ENCODE measurements around the gene C4BPA.

C4BPA gene

GRCh38 chr1:207103892-207104373 is at the start of gene C4BPA:
C4BPA (plus strand) TSS chr1:207104233; CDS start chr1:207113026, 8,793 bp downstream.
- no peak for DNase-seq (ENCODE audit: low read depth in 3 of 3, low spot score in 1 of 3)

GRCh38 chr1:207054491-207054890 is 49.5 kb upstream of the C4BPA start:
- DNase-seq (ENCODE audit: low read depth in 3 of 3, low spot score in 1 of 3), result no peak

GRCh38 chr1:207055386-207056001 is 48.5 kb upstream of the C4BPA start:
- DNase-seq (ENCODE audit: low read depth in 3 of 3, low spot score in 1 of 3), result no peak

DNA sequence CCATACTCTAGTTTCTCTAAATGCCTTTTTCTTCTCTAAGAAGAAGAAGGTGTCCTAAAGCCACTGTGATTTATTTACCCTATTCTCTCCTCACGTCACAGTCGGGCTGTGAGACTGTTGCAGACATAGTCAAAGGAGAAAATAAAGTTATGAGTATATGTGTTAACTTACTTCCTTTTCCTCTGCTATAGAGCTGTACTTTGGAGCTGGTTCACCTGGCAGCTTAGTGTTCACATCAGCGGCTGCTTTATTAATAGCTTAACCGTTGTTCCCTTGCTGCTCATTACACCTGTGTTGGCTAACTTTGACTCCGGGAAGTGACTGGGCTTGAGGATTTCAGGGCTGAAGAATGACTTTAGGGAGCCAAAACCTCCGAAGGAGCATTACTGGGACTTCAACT is 47.4 kb upstream of the C4BPA start:
- DNase-seq (ENCODE audit: low read depth in 3 of 3, low spot score in 1 of 3), result no peak

DNA sequence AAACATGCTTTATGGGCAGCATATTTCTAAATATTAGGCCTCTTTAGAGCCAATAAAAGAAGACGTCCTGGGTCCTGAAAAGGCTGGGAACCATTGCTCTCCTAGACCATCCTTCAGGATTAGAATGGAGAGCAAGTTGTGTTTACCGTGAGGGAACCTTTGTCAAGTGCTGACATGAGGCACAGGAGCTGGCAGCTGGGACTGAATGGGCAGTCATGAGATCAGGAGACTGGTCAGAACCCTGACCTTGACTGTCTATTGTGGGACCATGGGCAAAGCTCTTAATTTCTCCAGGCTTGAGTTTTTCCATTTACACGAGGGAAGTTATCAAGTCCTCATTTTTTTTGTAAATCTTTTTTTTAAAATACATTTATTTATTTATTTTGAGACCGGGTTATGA is 45.8 kb upstream of the C4BPA start:
- no peak for DNase-seq (ENCODE audit: low read depth in 3 of 3, low spot score in 1 of 3)

- DNase-seq (ENCODE audit: low read depth in 3 of 3, low spot score in 1 of 3), result no peak
Observed at GRCh38 chr1:207058878-207059867, 44.9 kb upstream of the C4BPA start.

GRCh38 chr1:207059881-207060280 is 44.2 kb upstream of the C4BPA start:
- DNase-seq (ENCODE audit: low read depth in 3 of 3, low spot score in 1 of 3), result no peak

DNA sequence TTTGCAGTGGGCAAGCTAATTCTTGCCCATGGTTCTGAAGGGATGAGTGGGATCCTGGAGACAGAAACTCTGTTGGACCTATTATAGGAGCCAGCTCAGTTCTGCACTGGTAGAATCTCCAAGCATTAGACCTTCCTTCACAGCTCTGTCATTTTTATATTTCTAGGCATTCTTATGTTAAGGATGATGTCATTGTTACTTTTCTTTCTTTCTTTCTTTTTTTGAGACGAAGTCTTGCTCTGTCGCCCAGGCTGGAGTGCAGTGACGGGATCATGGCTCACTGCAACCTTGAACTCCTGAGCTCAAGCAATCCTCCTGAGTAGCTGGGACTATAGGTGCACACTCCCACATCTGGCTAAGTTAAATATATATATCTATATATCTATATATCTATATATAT is 43.4 kb upstream of the C4BPA start:
- DNase-seq (ENCODE audit: low read depth in 3 of 3, low spot score in 1 of 3), result no peak

DNA sequence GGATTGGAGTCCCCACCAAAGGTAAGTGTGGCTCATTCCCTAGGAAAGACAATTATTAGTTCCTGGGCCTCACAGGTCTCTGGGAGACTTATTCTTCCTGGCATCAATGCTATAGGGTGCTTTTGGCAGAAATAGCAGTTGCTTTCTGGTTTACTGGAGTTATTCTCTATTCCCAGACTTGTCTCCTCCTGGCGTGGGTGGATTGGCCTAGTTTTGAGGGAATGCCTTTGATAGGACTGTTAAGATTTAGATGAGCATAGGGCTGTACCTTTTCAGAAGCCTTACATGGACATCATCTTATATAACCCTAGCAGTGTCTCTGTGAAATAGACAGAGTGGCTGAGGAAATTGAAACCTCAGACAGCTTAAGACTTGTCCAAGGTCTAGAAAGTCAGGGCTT is 42.0 kb upstream of the C4BPA start:
- DNase-seq (ENCODE audit: low read depth in 3 of 3, low spot score in 1 of 3), result no peak

GRCh38 chr1:207063014-207063413 is 41.0 kb upstream of the C4BPA start:
- no peak for DNase-seq (ENCODE audit: low read depth in 3 of 3, low spot score in 1 of 3)

- DNase-seq (ENCODE audit: low read depth in 3 of 3, low spot score in 1 of 3), result no peak
Observed at GRCh38 chr1:207064561-207064960, 39.5 kb upstream of the C4BPA start.

- no peak for DNase-seq (ENCODE audit: low read depth in 3 of 3, low spot score in 1 of 3)
Observed at GRCh38 chr1:207067185-207067584, 36.8 kb upstream of the C4BPA start.

DNA sequence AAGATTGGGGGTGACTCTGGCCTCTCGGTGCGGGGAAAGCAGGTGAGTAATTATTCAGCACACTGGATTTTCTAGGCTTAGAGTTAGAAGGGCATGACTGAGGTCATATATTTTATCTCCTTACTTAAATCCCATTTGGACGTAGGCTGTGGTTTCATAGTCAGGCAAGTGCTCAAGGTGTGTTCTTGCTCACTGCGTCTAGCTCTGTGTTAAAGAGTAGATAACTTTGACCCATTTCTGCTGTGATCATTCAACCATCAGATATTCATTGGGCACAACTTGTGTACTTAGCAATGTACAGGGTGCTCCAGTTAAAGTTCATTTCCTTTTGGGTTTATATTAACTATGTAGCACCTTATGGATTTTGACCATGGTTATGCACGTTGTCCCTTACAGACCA is 36.4 kb upstream of the C4BPA start:
- DNase-seq (ENCODE audit: low read depth in 3 of 3, low spot score in 1 of 3), result no peak

DNA sequence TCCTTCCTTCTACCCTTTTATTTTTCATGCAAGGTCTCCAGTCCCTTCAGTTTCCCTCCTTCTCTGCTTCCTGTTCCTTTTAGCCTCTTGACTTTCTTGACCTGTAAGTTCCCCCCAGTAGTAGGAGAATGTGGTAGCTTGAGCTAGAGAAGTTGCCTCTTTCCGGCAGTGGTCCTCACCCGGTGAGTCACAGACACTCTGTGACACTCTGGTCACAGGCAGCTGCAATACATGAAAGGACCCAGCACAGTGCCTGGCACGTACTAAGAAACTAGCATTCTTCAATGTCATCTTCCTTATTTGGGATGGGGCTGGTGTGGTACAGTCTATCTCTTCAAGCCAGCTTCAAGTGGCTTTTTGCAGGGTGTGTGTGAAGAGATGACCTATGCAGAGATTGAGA is 35.0 kb upstream of the C4BPA start:
- DNase-seq (ENCODE audit: low read depth in 3 of 3, low spot score in 1 of 3), result no peak

DNA sequence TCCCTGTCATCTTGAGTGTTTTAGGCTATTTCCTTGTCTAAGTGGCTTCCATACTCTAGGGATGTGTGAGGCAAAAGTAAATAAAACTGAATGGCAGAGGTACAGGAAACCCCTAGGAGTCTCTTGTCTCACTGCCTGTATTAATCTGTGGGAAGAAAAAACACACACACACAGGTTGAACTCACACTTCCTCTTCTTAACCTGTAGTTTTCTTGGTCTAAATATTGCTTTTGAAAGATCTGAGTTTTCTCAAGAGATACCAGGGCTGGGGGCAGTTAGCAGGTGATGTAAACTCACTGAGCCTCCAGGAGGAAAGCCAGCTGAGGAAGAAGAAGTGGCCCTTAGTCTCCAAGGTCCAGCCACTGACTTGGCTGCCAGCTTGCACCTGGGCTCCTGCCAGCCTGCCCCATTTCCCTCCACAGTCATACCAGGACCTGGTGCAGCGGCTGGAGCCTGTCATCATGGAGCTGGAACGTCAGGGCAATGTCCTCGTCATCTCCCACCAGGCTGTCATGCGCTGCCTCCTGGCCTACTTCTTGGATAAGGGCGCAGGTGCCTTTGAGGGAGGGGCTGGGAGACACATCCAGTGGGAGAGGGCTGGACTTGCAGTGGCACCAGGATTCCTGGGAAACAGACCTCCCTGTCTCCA is 34.1 kb upstream of the C4BPA start:
- no peak for DNase-seq (ENCODE audit: low read depth in 3 of 3, low spot score in 1 of 3)

GRCh38 chr1:207070811-207071210 is 33.2 kb upstream of the C4BPA start:
- DNase-seq (ENCODE audit: low read depth in 3 of 3, low spot score in 1 of 3), result no peak

- DNase-seq (ENCODE audit: low read depth in 3 of 3, low spot score in 1 of 3), result no peak
Observed at GRCh38 chr1:207071426-207071825, 32.6 kb upstream of the C4BPA start.

DNA sequence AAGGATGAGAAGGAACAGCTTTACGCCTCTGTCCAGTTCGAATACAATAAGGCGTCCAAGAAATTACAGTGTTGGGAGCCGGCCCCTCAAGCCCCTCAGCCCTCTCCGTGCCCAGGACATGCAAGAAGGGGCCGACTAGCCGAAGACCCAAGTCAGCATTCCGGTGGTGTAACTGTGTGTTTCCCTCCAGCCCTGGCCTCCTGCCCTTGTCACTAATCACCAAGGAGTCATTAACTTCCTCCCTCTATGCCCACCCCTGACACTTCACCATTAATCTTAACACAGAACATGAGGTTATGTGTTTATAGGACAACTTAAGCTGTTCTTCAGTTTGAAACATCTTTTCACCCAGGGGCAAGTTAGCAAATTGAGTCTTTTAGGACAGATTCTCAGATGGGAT is 31.8 kb upstream of the C4BPA start:
- DNase-seq (ENCODE audit: low read depth in 3 of 3, low spot score in 1 of 3), result no peak

DNA sequence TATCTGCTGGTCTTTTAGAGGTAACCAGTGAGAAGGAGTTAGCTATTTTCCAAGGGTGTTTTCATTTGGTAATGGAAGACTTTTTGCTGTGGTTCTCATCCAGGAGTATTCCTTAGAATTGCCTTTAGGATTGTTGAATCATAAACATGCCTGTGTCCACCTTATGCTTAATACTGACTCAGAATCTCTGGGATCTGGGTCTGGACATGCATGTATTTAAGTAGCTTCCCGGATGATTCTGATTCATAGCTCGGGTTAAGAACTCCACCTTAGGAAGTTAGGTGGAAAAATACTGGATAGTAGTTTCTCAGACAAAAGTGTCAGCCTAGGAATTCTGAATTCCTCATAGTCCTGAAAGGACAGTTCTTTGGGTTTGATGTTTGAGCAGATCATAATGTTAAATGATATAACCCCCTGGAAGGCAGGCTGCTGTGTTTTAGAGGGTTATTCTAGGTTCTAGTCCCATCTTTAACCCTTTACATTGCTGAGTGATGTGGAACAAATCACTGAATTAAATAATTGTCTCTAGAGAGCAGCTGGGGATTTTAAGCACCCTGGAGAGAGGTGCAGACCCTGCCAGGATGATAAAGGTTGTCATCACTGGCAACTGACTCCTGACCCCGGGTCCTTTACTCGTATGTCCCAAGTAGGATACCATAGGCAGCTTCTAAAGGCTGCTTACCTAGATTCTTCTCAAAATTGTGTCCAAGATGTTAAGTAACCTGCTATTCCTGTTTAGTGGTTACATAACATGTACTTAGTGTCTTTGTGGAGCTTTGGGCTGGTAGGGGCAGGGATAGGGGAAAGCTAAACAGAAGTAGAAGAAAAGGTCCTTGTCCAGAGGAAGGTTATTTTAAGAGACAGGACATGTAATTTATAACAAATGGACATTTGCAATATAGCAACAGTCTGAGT is 29.9 kb upstream of the C4BPA start:
- DNase-seq (ENCODE audit: low read depth in 3 of 3, low spot score in 1 of 3), result no peak

DNA sequence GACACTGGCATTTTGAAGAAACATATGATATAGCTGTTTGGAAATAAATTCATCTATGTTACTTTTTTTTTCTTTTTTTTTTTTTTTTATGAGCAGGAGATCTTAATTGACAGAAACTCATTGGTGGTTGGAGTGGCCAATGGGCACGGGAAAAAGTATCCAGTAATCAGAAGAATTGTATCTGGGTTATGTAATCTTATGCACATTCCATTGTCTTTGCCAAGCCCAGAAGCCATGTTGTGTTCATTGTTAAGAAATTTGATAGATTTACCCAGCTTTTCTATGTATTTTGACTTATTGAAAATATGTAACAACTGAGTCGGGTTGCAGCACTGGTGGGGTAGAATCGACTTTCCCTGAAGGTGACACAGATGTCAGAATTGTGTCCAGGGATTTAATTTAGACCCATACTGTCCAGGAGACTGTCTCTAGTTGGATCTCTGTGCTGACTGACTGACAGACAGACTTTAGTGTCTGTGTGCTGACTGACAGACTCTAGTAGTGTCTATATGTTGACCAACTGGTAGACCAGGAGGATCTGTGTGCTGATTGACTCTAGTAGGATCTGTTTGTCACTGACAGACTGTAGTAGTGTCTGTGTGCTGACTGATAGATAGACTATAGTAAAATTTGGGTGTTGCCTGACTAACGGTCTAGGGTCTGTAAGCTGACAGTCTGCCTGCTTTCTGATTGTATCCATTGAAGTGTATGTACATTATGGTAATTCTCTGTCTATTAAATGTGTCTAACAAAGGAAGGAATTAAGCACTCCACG is 27.7 kb upstream of the C4BPA start:
- DNase-seq (ENCODE audit: low read depth in 3 of 3, low spot score in 1 of 3), result no peak
